Measurements from ENCODE around the gene HDAC4.

The HDAC4 gene

GRCh38 chr2:239025951-239026461, 374.8 kb downstream of the HDAC4 start:
- in situ Hi-C loops (cut with MboI; ENCODE audit: low sequenced_read_pairs), result no loop called here

DNA sequence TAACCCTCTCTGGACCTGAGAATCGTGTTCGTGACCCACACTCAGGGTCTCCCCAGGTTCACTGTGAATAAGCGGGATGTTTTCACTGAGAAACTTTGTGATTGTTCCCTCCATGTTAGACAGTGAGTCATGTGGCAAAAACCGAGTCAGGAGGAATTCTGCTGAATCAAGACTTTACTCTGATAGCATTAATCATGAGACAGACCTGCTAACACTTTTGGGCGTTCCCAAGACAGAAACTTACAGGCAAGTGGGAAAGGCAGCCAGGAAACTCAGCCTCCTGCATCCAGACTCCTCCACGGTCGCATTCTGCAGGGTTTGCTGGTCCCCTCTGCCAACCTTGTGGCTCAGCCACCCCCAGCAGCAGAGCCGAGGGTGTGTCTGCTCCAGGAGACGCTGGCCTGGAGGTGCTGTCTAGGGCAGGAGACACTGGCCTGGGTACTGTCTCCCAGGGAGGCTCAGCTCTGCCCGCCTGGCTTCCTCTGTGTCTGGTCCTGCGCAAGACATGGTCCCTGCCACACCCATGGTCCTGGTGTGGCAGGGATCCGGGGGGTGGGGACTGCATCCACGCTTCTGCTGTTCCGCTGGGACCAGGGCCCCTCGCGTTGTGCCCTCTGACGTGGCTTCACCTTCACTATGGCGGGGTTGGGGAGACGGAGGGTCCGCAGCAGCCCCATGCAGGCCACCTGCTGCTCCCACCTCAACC, 375.6 kb downstream of the HDAC4 start:
- in situ Hi-C loops (cut with MboI; ENCODE audit: low sequenced_read_pairs), result no loop called here

DNA sequence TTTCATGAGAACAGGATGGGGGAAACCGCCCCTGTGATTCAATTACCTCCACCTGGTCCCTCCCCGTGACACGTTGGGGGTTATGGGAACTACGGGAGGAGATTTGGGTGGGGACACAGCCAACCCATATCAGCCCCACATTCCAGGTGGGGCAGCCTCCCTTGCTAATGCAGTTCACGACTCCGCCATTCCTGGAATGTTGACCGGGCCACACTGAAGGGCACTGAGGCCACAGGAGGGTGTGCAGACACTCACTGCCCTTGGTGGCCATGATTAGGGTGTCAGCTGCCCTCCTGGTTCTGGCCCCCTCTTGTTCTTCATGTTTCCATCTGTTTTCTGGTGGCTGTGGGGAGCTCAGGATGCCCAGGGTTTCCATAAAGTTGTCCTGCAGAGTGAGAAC, 376.6 kb downstream of the HDAC4 start:
- in situ Hi-C loops (cut with MboI; ENCODE audit: low sequenced_read_pairs), result no loop called here

DNA sequence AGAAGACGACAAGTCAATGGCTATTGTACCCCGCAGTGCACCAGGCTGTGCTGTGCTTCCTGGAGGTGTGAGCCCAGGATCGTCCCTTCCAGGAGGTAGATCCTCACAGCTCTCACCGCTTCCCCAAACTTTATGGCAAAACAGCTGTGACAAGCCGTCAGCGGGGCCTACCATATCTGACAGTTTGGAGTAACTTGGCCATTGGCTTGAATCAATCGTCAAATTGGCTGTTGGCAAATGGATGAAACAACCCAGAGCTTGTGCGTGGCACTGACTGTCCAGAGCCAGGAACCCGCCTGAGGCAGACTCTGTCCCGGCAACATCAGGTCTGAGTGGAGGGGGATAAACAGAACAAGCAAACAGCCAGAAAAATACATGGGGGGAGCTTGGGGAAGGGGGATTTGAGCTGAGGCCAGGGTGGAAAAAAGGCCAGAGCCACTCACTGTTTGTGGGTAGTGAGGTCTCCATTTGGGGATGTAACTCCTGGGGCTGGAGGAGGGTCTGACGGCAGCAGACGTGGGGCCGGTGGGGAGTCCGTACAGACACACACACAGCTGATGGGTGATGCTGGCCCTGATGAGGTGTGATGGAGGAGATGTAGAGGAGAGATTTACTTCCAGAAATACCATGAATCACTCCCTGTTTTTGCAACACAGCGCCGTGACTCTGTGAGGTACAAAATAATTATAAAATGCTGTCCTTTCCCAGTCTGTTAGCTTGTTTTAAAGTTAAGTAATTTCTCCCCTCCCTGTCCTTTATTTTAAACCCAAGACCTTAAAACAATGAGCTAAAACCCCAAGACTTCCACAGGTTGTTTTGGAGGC, 378.2 kb downstream of the HDAC4 start:
- in situ Hi-C loops (cut with MboI; ENCODE audit: low sequenced_read_pairs), result no loop called here

DNA sequence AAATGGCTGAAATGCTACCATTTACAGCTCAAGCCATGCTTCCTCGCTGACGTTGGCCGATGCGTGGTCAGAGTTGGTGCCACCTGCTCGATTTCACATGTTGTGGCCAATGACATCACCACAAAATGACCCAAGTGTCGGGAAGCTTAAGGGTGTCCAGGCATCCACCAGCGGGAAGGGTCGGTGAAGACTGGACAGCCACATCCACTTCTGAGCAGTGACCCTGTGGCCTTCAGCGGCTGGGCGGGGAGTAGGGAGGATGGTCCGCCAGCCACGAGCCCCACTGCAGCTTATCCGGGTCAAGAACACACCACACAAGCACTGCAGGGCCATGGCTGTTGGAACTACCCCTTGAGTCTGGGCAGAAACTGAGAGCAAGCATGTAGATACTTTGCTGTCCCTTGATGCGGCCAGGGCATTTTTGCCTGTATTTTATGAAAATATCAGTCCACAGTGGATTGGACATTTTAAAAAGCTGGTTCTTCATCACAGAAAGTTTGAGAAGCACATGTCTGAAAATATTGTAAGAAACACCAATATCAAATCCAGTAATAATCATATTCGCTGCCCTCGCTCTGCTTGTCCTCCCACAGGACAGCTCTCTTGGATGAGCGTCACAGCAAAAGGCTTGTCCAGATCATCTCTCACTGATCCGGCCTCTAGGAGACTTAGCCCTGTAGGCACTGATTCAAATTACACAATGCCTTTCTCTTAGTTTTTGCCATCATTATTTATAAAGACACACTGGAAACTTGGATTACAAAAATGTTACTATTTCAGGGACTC, 379.0 kb downstream of the HDAC4 start:
- in situ Hi-C loops (cut with MboI; ENCODE audit: low sequenced_read_pairs), result no loop called here

GRCh38 chr2:239021224-239021623, 379.6 kb downstream of the HDAC4 start:
- in situ Hi-C loops (cut with MboI; ENCODE audit: low sequenced_read_pairs), result no loop called here

DNA sequence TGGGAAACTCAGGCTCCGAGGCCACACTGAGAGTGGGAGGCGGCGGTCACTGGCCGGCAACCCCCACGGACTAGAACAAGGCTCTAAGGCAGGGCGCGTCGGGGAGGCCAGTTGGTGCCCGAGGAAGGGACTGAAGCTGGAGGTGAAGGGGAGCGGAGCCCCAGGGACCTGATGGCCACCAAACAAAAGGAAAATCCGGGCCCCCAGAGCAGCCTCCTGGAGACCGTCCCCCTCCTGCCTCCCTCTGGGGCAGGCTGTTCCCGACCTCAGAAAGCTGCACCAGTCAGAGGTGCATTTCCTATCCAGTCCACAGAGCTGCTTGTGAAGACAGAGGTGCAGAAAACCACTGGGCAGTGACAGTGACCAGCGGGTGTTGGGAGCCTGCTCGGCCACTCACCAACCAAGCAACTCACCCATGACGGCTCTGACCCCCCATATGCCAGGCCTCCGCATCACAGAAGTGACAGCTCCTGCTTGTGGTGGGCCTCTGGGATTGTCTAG, 380.2 kb downstream of the HDAC4 start:
- in situ Hi-C loops (cut with MboI; ENCODE audit: low sequenced_read_pairs), result no loop called here

DNA sequence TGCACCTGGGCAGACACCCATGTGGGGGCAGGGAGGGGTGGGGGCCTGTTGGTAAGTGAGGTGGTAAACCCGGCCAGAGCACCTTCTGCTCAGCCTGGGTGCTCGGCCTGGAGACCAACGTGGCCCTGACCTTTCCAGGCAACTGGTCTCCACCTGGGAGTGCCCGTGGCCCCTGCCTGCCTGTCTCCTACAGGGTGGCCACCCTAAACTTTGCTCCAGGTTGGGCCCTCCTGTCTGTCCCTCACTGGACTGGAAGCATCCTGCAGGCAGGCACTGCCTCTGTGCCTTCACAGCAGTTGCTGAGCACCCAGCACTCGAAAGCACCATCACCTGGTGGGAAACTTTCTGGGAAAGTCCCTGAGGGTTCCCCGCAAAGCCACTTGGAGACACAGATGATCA, 381.6 kb downstream of the HDAC4 start:
- in situ Hi-C loops (cut with MboI; ENCODE audit: low sequenced_read_pairs), result no loop called here

DNA sequence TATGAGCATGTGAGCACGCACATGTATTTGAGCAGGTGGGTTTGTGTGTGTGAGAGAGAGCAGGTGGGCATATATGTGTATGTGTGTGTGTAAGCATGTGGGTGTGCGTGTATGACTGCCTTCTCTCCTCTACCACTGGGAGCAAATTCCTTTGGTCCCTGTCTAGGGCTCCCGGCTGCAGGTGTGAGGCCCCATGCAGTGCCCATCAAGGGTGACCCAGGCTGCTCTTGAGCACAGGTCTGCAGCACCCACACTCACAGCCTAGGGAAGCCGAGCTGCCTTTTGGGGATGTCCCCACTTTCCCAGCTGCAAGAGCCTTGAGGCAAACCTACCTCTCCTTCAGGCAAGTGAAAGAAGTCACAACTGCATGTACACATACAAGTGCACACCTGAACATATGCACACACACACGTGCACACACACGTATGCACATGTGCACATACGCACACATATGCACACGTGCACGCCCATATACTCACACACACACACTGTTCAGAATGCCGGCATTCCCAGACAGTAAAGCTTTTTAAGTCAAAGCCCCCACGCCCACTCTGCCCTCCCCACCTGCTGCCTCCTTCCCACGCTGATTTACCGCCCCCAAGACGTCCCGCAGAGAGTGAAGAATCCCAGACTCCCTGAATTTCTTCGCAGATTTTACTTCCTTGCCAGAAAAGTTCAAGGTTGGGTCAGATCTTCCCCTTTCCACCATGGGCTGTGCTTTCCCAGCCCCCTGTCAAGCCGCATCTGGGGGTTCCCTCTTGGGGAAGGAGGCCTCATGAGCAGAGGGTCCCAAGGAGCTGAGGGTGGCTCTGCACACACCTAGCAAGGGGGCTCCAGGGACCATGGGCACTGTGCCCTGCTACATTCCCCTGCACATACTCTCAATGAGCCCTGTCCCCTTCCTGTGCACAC, 382.3 kb downstream of the HDAC4 start:
- in situ Hi-C loops (cut with MboI; ENCODE audit: low sequenced_read_pairs), result no loop called here

GRCh38 chr2:239017491-239018098, 383.2 kb downstream of the HDAC4 start:
- in situ Hi-C loops (cut with MboI; ENCODE audit: low sequenced_read_pairs), result no loop called here

DNA sequence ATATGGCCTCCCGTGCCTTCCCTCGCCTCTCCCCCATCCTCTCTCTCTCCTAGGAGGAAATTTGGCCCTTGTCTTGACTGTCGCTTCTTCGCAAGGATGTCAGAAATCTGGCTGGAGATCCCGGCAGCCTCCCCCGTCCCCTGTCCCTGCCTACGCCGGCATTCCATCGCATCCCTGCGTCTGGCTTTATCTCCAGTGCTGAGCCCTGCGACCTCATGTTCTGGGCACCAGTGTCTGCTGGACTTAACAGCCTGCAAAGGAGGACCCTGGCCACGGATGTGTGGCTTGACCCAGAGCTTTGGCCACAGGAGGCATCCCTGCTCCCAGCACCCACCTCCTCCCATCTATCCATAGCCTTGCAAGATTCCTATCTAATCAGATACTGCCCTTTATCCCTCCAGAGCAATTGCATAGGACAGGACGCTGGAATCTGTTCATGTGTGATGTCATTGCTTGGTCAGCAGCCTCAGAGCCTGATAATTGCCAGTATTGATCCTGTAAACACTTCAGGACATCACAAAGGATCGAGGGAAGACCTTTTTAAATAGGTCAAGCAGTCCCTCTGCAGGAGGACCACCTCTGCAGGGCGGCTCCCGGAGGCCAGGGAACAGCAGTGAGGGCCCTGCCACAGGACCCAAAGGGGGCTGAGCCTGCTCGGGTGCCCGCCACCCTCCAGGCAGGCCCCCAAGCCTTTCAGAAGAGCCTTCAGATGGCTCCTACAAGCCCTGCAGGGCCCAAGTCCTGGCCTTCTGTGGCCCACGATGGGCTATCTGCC, 384.7 kb downstream of the HDAC4 start:
- in situ Hi-C loops (cut with MboI; ENCODE audit: low sequenced_read_pairs), result no loop called here

GRCh38 chr2:239015218-239015900, 385.5 kb downstream of the HDAC4 start:
- in situ Hi-C loops (cut with MboI; ENCODE audit: low sequenced_read_pairs), result no loop called here

GRCh38 chr2:239014458-239015217, 386.2 kb downstream of the HDAC4 start:
- in situ Hi-C loops (cut with MboI; ENCODE audit: low sequenced_read_pairs), result no loop called here

- in situ Hi-C loops (cut with MboI; ENCODE audit: low sequenced_read_pairs), result no loop called here
Measured at GRCh38 chr2:239013678-239013976, 387.2 kb downstream of the HDAC4 start.

GRCh38 chr2:239012936-239013677, 387.7 kb downstream of the HDAC4 start:
- in situ Hi-C loops (cut with MboI; ENCODE audit: low sequenced_read_pairs), result no loop called here

GRCh38 chr2:239012228-239012627, 388.6 kb downstream of the HDAC4 start:
- in situ Hi-C loops (cut with MboI; ENCODE audit: low sequenced_read_pairs), result no loop called here

- in situ Hi-C loops (cut with MboI; ENCODE audit: low sequenced_read_pairs), result no loop called here
Measured at GRCh38 chr2:239009589-239009961, 391.2 kb downstream of the HDAC4 start.
